ENCODE measurements around the gene CLEC16A. TPM values are rescaled to one million over a fixed set of nuclear protein-coding genes. Genes with fewer than 3 reads are reported as not detected.

Gene CLEC16A
- total RNA-seq, 1 donor from 2014 or later = 33.4 TPM

DNA sequence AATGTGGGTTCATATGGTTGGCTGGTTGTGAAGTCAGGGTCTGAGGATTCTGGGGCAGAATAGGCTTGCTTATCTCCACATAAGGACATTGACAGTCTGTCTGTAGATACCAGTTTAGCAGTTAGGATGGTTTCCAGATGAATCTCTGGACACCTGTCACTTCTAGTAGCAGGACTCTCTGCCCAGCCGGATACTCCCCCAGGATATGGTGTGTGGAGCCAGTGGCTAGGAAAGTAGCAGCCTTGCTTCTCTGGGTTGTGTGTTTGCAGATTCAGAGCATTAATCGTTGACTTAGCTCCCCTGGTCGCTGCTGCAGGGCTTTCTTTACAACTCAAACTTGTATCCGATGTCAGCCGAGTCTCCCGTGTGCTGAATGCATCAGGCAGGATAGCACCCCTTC is 45.2 kb downstream of the CLEC16A start:
- DNase-seq (ENCODE audit: extremely low spot score, unreplicated experiment) = no peak
- no peak for TF ChIP-seq CTCF (conservative IDR thresholded peaks at IDR 0.05)
- Mint-ChIP-seq H3K27ac (no peak overlapping the region), H3K27me3 (no peaks in the 10 kb centered on the region), H3K4me3 (no peak overlapping the region), H3K36me3 (peaks cover 40% of the 10 kb centered on the region), H3K9me3 (no peaks in the 10 kb centered on the region), H3K4me1 (ENCODE audit: unreplicated experiment) (peaks cover 43% of the 10 kb centered on the region)

GRCh38 chr16:10990378-10990777 is 46.0 kb downstream of the CLEC16A start:
- no peaks in the 10 kb centered on the region for H3K9me3 Mint-ChIP-seq
- no peak for TF ChIP-seq CTCF (conservative IDR thresholded peaks at IDR 0.05)
- H3K27me3 Mint-ChIP-seq = no peaks in the 10 kb centered on the region
- no peak overlapping the region for H3K4me3 Mint-ChIP-seq
- DNase-seq (ENCODE audit: extremely low spot score, unreplicated experiment) = no peak
- peaks cover 41% of the 10 kb centered on the region for H3K4me1 Mint-ChIP-seq (ENCODE audit: unreplicated experiment)
- H3K36me3 Mint-ChIP-seq = peaks cover 40% of the 10 kb centered on the region
- no peak overlapping the region for H3K27ac Mint-ChIP-seq

GRCh38 chr16:10992112-10992511 is 47.7 kb downstream of the CLEC16A start:
- Mint-ChIP-seq H3K27ac (peak overlapping the region; percentile 82), H3K4me1 (ENCODE audit: unreplicated experiment) (peaks cover 35% of the 10 kb centered on the region), H3K27me3 (no peaks in the 10 kb centered on the region), H3K4me3 (peak overlapping the region; percentile 47), H3K36me3 (peaks cover 40% of the 10 kb centered on the region), H3K9me3 (no peaks in the 10 kb centered on the region)
- no peak for DNase-seq (ENCODE audit: extremely low spot score, unreplicated experiment)
- no peak for TF ChIP-seq CTCF (conservative IDR thresholded peaks at IDR 0.05)

GRCh38 chr16:10992797-10993196 is 48.4 kb downstream of the CLEC16A start:
- TF ChIP-seq CTCF (conservative IDR thresholded peaks at IDR 0.05) = no peak
- Mint-ChIP-seq H3K4me1 (ENCODE audit: unreplicated experiment) (peaks cover 29% of the 10 kb centered on the region), H3K4me3 (no peak overlapping the region), H3K27me3 (no peaks in the 10 kb centered on the region), H3K27ac (peak overlapping the region; percentile 82), H3K9me3 (no peaks in the 10 kb centered on the region), H3K36me3 (peaks cover 40% of the 10 kb centered on the region)
- DNase-seq (ENCODE audit: extremely low spot score, unreplicated experiment) = no peak

- Mint-ChIP-seq H3K4me3 (no peak overlapping the region), H3K27ac (no peak overlapping the region), H3K9me3 (no peaks in the 10 kb centered on the region), H3K27me3 (no peaks in the 10 kb centered on the region), H3K4me1 (ENCODE audit: unreplicated experiment) (peaks cover 36% of the 10 kb centered on the region), H3K36me3 (peaks cover 39% of the 10 kb centered on the region)
- no peak for TF ChIP-seq CTCF (conservative IDR thresholded peaks at IDR 0.05)
- DNase-seq (ENCODE audit: extremely low spot score, unreplicated experiment) = no peak
Observed at GRCh38 chr16:10993649-10994048, 49.3 kb downstream of the CLEC16A start.

- Mint-ChIP-seq H3K27me3 (no peaks in the 10 kb centered on the region), H3K4me3 (no peak overlapping the region), H3K27ac (no peak overlapping the region), H3K36me3 (peaks cover 35% of the 10 kb centered on the region), H3K4me1 (ENCODE audit: unreplicated experiment) (peaks cover 36% of the 10 kb centered on the region), H3K9me3 (no peaks in the 10 kb centered on the region)
- no peak for DNase-seq (ENCODE audit: extremely low spot score, unreplicated experiment)
- TF ChIP-seq CTCF (conservative IDR thresholded peaks at IDR 0.05) = no peak
Observed at GRCh38 chr16:10994571-10994970, 50.2 kb downstream of the CLEC16A start.

Measured in type B pancreatic cell (in vitro differentiated cells).